HEK293T (cell line): ENCODE data around the gene GAGE12C.
"Not testable (repeated sequence)": the region's sequence is repeated elsewhere in the genome, so short reads cannot be mapped to it uniquely, and the experiment has no call there.

ENCODE experiments used
- CTCF ChIA-PET: fragments of 350-600 bp; formaldehyde crosslinking; extraction: SDS; loops from one replicate; lab custom pipeline; 2021; ENCODE audit warnings: antibody characterized with exemption, inconsistent platforms; lab: Yijun Ruan, JAX
- POLR2A ChIA-PET: fragments of 350-600 bp; formaldehyde crosslinking; extraction: SDS; loops from one replicate; lab custom pipeline; 2020; ENCODE audit warnings: antibody characterized with exemption, inconsistent platforms; lab: Yijun Ruan, JAX
- DNase-seq: peaks from one replicate; pipeline ENCODE4 v3.0.0; 2012; ENCODE audit warnings: mixed read lengths; ENCODE audit errors: extremely low spot score

Gene GAGE12C

GRCh38 chrX:49531877-49532276, at the start of gene GAGE12C:
Gene GAGE12C, plus strand, starts transcription at chrX:49532177. Its CDS starts 1,155 bp downstream, at chrX:49533332.
- POLR2A ChIA-PET, DNase-seq, CTCF ChIA-PET: not testable (repeated sequence)

- DNase-seq, CTCF ChIA-PET, POLR2A ChIA-PET: not testable (repeated sequence)
These were observed 9.5 kb downstream of the GAGE12C start, which contains the start of gene GAGE12D for GRCh38 chrX:49541433-49541832. Gene GAGE12D, plus strand, starts transcription at chrX:49541733. Its CDS starts 1,155 bp downstream, at chrX:49542888.

- POLR2A ChIA-PET, DNase-seq, CTCF ChIA-PET: not testable (repeated sequence)
These were observed 19.0 kb downstream of the GAGE12C start, which contains the start of gene GAGE12E for GRCh38 chrX:49550989-49551388. Gene GAGE12E, plus strand, starts transcription at chrX:49551289. Its CDS starts 1,155 bp downstream, at chrX:49552444.

- DNase-seq, POLR2A ChIA-PET, CTCF ChIA-PET: not testable (repeated sequence)
These were observed 28.6 kb downstream of the GAGE12C start, which contains the start of gene GAGE12F for GRCh38 chrX:49560542-49560941. Gene GAGE12F, plus strand, starts transcription at chrX:49560842. Its CDS starts 1,155 bp downstream, at chrX:49561997.

- CTCF ChIA-PET, POLR2A ChIA-PET, DNase-seq: not testable (repeated sequence)
These were observed 36.8 kb downstream of the GAGE12C start for GRCh38 chrX:49568728-49569127.

- CTCF ChIA-PET, POLR2A ChIA-PET, DNase-seq: not testable (repeated sequence)
These were observed 37.2 kb downstream of the GAGE12C start for GRCh38 chrX:49569152-49569551.

- DNase-seq, CTCF ChIA-PET, POLR2A ChIA-PET: not testable (repeated sequence)
These were observed 38.1 kb downstream of the GAGE12C start, which contains the start of gene GAGE12G for GRCh38 chrX:49570100-49570499. Gene GAGE12G, plus strand, starts transcription at chrX:49570400. Its CDS starts 1,155 bp downstream, at chrX:49571555.

GRCh38 chrX:49579649-49580048, 47.7 kb downstream of the GAGE12C start, which contains the start of gene GAGE12H:
Gene GAGE12H, plus strand, starts transcription at chrX:49579949. Its CDS starts 1,155 bp downstream, at chrX:49581104.
- CTCF ChIA-PET, POLR2A ChIA-PET: not testable (repeated sequence)

More at GRCh38 chrX:49579649-49580048, 47.7 kb downstream of the GAGE12C start, which contains the start of gene GAGE12H:
- DNase-seq, result not testable (repeated sequence)
